ENCODE data around the gene OBSL1.

OBSL1 gene

GRCh38 chr2:219565130-219566080, 5.9 kb downstream of the OBSL1 start:
- FAIRE-seq: no peak

GRCh38 chr2:219563271-219563928, 7.9 kb downstream of the OBSL1 start:
- FAIRE-seq: no peak

DNA sequence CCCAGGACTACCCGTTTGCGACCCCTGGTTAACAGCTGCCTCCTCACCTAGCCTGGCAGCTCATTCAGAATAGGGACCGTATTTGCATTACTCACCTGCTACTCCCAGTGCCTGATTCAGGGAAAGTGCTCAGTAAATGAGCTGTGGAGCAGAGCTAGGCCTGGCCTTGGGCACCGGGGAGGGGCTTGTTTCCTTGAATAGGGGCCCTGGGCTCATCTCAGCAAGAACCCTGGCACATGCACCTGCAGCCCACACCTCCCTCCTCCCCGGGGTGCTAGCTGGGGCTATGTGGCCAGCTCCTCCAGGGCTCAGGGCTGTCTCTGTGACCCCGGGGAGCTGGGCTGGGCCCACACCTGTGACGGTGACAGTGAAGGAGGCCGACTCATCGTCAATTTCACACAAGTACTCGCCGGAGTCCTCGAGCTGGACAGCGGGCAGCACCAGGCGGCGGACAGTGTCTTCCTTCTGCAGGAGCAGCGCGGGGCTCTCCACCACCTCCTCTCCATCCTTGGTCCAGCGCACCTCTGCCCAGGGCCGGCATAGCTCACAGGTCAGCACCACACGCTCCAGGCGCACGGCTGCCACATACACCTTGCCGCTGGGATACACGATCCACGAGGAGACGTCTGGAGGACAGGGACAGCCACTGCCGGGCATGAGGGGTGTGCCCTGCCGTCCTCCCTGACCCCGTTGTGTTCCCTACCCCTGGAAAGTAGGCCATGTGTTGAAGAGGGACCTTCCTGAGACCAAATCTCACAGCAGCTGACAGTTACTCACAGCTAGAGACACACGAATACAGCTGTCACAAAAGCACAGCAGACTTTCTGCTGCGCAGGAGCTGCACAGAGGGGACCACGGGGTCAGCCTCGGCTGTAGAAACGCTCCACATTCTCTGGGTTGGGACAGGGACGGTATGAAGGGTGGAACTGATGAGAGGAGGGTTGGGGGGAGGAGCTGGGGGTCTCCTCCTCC, 9.0 kb downstream of the OBSL1 start:
- FAIRE-seq: no peak

GRCh38 chr2:219561179-219562048, 9.9 kb downstream of the OBSL1 start:
- no peak for FAIRE-seq

DNA sequence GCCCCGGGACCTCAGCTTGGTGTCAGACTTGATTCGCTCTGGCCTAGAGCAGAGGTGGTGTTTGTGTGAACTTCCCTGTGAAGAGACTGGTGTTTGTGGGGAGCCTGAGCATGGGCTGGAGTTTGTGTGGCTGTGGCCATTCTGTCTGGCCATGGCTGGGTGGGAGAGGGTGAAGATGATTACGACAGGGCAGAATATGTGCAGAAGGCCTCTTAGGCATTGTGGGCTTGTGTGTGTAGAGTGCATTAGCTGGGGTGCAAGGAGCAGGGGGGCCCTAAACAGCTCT, 10.5 kb downstream of the OBSL1 start:
- no peak for FAIRE-seq

GRCh38 chr2:219560037-219560892, 11.1 kb downstream of the OBSL1 start:
- no peak for FAIRE-seq

- no peak for FAIRE-seq
Observed at GRCh38 chr2:219559156-219559915, 12.0 kb downstream of the OBSL1 start.

DNA sequence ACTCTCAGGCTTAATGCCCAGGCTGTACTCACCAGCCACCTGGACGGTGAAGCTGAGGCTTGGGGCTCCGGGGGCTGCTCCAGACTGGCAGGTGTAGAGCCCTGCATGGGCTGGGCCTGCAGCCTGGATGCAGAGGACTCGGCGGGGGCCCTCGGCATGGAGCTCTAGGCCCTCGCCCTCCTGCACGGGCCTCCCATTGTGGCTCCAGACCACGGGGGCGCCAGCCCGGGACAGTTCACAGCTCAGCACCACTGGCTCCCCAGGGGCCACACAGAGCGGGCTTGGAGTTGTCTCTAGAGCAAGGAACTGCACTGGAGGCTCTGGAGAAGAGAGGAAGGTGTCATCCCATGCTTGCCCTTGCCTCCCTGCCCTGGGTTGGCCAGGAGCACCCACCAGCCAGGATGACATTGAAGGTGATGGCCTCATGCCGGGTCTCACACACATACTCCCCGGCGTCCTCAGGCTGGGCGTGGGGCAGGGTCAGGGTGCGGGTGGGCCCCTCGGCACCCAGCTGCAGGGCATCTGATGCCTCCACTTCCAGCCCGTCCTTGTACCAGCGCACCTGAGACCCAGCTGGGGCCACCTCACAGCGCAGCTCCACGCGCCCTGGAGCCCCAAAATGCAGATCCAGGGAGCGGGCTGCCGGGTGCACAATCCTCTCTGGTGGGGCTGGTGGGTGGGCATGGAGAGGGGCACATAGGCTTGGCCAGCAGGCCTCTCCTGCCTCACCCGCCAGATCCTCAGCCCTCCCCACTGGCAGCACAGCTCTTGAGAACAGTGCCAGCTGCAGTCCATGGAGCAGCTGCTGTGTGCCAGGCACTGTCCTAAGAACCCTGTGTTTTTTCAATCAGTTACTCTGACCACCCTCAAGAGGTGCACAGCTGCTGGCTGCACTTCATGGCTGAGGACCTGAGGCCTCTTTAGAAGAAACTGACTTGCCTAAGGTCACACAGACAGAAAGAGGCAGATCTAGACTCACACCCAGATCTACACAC, 13.3 kb downstream of the OBSL1 start:
- FAIRE-seq: no peak

DNA sequence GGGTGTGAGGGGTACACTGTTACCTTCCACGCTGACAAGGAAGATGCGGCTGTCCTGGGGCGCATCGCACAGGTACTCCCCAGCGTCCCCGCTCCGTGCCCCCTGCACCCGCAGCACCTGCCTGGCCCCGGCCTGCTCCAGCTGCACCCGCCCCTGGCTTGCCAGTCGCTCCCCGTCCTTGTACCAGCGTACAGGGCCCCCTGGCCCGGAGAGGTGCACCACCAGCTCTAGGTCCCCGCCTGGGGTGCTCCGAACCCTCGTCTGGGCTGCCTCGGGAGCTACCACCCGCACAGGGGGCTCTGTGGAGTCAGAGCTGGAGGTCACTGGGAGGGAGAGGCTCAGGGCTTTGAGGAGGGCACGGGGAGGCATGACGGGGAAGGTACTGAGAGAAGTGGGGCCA, 14.0 kb downstream of the OBSL1 start:
- FAIRE-seq: no peak

- FAIRE-seq: no peak
Observed at GRCh38 chr2:219556413-219556812, 14.9 kb downstream of the OBSL1 start.

GRCh38 chr2:219555956-219556355, 15.4 kb downstream of the OBSL1 start:
- FAIRE-seq: no peak

- FAIRE-seq: no peak
Observed at GRCh38 chr2:219554350-219554749, 17.0 kb downstream of the OBSL1 start.

DNA sequence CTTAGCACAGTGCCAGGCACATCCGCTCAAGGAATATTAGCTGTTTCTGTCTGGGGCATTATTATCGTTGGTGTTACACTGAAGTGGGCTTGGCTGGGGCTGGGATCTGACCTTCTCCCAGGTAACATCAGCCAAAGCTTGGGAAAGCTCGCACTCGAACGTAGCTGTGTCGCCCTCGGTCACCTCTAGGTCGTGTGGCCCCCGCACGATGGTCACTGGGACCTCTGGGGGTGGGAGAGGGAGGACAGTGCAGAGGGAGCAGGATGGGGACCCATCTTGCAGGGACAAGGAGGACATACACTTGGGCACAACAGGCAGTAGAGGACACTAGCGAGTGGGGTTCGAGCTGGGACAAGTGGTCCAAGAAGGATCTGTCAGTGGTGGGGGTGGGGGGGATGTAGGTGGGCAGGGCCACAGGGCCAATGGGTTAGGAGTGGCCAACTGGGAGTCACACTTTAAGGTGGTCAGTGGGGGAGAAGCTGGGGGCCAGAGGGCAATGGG, 17.8 kb downstream of the OBSL1 start:
- FAIRE-seq: no peak

GRCh38 chr2:219553168-219553417, 18.2 kb downstream of the OBSL1 start:
- FAIRE-seq: no peak

DNA sequence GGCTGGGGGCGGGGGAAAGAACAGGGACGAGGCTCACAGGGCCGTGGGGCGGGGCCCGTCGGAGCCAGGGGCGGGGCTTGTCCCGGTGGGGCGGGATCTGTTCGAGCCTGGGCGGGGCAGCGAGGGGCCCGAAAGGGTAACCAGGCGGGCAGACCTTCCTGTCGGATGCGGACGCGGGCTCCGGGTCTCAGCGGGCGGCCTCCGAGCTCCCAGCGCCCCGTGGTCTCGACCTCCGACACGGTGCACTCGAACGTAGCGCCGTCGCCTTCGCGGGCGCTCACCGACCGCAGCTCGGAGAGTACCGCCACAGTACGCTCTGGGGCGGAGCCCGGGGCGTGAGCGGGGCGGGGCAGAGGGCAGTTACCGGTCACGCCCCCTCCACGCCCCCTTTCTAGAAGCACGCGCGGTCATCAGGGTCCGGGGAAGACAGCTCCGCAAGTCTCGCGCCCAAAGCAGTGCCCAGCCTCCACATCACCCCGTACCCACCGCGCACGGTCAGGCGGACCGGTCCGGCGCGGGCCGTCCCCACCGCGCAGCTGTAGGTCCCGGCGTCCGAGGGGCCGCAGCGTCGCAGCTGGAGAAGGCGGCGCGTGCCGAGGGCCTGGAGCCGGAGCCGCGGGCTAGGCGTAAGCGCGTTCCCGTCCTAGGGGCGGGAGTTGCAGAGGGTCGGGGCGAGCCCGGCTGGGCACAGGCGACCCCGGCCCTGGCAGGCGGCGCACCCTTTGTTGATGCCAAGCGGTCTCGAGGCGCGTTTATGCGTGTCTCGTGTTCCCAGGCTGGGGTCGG, 18.8 kb downstream of the OBSL1 start:
- FAIRE-seq: no peak

- no peak for FAIRE-seq
Observed at GRCh38 chr2:219551441-219552381, 19.6 kb downstream of the OBSL1 start.

DNA sequence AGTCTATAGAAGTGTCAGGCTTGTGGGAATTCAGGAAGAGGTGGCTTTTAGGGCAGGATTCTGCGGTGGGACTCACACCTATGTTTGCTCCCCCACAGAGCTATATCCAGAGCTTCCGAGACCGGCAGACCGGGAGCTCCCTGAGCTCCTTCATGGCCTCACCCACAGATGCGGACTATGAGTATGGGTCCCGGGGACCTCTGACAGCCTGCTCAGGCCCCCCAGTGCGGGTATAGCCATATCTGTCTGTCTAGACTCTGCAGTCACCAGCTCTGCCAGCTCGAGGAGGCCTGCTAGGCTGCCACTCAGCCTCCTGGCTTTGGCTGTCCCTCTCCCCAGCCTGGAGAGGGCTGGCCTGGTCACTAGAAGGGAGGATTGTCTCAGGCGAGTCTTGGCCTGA, 21.7 kb downstream of the OBSL1 start:
- no peak for FAIRE-seq
